GM18870 (cell line): ENCODE results near the gene ZNF385C.

Experiments used
- ATAC-seq: cut with Tn5 transposase; IDR thresholded peaks from one replicate; pipeline ENCODE4 v1.9.1; 2021; ENCODE audit warnings: moderate library complexity; ENCODE audit not compliant: unreplicated experiment

ZNF385C gene

DNA sequence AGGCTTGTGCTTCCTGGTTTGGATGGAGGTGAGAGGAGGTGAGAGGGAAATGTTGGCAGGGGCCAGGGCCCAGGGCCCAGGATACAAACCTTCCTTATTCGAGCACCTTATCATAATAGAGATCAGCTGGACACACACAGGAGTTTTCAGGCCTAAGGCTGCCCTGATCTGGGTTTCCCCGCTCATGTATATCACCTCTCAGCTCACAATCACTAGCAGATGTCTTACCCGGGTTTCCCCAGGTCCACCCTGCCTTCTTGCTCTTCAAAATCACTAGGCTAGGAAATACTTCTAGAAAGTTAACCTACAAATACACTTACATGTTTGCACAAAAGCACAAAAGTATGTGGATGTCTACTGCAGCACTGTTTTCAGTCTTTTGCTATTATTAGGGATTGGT, 28.6 kb upstream of the ZNF385C start:
- ATAC-seq = no peak

GRCh38 chr17:42125565-42125964, 27.3 kb upstream of the ZNF385C start:
- no peak for ATAC-seq

DNA sequence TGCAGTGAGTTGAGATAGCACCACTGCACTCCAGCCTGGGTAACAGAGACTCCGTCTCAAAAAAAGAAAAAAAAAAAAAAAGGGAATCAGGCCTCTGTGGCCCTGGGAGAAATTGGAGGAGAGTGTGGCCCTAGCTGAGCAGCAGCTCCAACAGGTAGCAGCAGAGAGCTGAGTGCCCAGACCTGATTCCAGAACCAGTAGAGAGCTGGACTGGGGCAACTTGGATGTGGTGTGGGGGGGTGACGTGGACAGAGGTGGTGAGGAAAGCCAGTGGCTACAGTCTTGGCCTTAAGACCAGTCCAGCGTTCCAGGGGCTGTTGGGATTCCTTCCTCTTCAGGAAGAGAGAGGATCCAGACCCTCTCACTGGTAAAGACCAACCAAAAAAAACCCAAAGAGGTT, 26.0 kb upstream of the ZNF385C start:
- no peak for ATAC-seq

GRCh38 chr17:42122371-42123303, 24.4 kb upstream of the ZNF385C start, which contains the start of gene HSPB9:
HSPB9 (plus strand) TSS chr17:42122804; CDS start chr17:42122851, 47 bp downstream.
- no peak for ATAC-seq

DNA sequence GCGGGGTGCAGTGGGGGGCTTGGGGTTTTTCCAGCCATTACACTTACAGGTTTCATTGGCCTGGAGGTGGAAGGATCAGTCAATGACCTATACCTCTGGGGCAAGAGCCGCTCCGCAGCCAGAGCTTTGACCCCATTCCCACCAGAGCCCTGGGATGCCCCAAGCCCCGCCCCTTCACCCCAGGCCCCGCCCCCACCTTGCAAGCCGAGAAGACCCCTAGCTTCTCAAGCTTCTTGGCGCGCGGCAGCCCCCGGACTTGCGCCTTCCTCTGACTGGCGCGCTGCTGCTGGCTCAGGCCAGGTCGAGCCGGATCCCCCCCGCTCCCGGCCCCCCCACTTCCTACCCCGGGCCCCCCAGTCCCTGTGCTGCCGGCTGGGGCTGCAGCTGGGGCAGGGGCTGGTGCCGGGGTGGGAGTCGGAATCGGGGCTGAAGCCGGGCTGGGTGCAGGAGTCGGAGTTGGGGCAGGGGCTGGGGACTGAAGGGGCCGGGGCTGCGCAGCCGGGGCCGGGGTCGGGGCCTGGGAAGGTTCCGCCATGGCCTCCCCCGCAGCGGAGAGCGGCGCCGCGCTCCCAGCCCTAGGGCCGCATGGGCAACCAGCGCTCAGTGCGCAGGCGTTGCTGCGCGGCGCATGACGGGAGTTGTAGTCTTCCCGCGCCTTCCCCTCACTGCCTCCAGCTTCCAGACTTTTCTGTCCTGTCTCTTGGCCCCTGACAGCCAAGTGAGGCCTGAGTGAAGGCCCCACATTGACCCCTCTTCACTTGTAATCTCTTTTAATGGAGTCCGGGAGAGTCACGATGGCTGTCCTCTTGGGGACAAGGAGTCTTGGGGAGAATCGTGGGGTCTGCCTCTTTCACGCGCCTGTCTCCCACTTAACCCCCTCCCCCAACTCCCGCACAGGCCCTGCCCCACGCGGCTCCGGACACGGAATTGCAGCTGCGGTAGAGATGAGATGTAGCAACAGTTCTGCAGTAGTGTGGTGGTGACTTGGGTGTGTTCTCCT, 22.8 kb upstream of the ZNF385C start, which contains the start of gene KAT2A:
Gene KAT2A, minus strand, starts transcription at position 598 of the 1,000 bp plus-strand sequence. Its CDS starts 63 bp downstream, at position 535.
- no peak for ATAC-seq

DNA sequence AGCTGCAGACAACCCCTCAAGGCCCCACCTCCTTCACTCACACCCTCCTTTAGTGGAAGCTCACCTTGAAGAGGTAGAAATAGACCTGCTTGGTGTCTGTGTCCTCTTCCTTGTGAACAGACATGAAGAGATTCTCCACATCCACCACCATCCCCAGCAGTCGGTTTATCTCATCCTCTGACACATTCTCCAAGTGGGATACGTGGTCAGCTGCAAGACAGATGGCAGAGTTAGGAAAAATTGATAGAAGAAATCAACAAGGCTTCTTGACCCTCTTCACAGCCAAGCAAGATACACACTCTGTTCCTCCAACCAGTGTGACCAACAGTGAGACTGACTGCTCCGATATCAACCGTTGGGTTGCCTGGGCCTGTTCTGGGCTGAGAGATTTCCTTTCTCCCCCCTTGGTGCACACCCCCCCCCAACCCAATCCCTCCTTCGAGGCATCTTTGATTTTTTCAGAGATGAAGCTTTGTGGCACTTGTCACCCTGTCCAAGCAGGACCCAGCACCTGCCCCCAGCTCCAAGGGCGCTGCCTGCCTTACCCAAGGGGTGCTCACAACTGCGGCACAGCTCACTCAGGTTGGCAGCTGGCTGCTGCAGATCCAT, 22.0 kb upstream of the ZNF385C start:
- no peak for ATAC-seq

DNA sequence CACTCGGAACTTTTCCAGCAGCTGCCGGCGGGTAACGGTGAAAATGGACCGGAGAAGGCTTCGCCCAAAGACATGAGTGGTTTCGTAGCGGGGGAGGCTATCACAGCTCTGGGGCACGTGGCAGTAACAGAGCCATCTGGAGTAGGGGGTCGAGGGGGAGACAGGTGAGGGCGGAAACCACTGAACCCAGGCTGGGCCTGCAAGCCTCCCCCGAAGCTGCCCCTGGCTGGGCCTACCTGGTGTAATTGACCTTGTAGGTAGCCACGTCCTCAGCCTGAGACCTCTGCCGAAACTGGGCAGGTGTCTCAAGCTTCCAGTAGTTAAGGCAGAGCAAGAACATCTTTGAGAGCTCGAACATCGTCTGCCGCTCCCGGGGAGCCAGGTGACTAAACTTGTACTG, 21.0 kb upstream of the ZNF385C start:
- ATAC-seq = no peak

- ATAC-seq = no peak
These were observed 20.3 kb upstream of the ZNF385C start for GRCh38 chr17:42118545-42118944.

- no peak for ATAC-seq
These were observed 19.8 kb upstream of the ZNF385C start for GRCh38 chr17:42118126-42118510.

DNA sequence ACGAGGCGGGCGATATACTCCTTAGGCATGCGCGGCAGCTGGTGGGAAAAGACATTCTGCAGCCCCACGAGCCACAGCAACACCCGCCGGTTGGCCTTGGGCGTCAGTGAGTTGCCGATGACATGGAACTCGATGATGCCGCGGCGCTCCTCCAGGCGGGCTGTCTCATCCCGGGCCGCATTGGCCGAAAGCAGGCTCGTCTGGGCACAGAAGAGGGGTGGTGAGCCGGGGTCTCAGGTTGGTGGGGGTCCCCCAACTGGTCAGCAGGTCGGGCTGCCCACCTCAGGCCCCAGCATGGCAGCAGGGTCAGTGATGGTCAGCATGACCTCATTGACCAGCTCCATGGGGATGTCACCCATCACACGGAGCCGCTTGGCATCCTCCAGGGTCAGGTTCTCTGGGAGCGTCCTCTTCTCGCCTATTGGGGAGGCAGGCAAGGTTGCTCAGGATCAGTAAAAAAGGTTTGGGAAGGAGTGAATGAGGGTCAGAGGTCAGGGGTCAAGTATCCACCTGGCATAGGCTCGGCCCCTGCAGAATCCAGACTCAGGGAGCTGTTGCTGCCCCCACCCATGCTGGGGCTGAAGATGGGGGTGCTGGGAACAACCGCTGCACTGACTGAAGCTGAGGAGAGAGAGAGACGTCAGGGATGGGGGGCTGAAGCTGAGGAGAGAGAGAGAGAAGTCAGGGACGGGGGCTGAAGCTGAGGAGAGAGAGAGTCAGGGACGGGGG, 19.3 kb upstream of the ZNF385C start:
- no peak for ATAC-seq

DNA sequence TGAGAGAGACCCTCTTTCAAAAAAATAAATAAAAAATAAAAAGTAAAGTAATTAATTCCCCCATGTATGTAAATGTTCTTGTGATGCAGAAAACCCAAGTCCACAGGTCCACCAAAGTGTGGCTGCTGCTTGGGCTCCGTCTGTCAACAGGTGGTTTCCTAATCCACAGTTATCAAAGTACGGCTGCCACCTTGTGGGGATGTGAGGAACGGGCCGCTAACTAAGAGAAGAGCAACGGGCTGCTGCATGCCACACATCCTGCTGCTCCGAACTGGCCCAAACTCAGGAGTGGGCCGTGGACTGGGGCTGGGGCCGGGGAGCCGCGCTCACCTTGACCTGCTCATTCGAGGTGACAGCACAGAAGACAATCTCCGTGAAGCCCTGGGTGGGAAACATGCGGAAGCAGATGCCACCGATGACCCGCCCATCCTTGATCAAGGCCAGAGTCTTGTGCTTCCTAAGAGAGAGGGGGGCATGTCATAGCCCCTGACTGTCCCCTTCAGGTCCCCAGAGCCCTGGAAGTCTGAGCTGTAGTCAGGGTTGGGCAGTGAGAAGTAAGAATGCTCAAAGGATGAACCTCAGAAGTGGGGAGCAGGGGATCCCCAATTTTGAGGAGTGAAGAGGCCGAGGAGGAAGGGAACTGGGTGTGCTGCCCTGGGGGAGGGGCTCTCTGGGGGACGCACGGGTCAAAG, 18.6 kb upstream of the ZNF385C start:
- ATAC-seq = no peak

DNA sequence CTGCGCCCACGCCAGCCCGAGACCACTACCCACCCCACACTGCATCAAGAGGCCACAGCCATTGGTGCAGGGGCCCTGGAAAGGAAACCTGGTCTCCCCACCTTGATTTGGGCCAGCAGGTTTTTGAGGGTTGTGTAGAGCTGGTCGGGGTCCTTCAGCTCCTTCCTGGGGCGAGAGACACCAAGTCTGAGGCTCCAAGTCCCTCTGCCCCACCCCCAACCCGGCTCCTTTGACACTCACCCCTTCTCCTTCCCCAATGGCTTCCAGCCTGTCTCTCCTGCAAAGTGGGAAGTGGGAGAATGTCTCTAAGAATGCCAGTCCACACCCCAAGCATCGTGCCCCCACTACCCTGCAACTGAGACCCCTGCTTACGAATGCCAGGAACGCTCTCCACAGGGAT, 15.8 kb upstream of the ZNF385C start:
- ATAC-seq = no peak

DNA sequence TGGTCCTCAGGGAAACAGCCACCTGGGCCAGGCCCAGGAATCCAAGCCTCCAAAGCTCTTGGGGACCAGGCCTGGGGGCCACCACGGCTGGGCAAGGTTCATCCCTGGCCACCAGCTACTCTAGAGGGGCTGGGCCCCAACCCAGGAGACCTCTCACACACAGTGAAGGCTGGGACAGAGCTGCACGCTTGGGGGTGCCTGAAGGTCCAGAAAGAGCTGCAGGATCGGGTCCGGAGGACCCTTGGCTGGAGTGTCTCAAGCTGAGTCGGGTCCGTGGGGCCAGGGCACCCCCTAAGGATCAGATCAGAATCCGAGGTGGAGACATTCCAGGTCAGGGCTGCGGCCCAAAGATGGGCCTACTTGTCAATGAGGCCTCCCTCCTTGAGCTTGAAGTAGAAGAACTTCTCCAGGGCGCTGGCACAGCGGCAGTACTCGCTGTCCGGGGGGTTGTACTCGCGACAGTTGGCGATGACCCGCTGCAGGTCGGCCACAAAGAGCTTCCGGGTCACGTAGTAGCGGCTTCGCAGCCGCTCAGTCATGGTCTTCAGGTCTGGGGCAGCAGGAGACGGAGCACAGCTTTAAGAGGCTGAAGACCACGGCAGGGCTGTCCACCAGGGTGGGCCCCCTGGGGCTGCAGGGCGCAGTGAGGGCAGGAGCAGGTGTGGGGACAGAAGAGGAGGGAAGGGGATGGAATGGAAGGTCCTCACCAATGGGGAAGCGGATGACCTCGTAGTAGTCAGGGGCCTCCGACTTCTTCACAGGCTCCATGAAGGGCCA, 15.2 kb upstream of the ZNF385C start:
- no peak for ATAC-seq

GRCh38 chr17:42112552-42113176, 14.4 kb upstream of the ZNF385C start, which contains the start of gene DHX58:
DHX58 (minus strand) TSS chr17:42112714; CDS start chr17:42111892, 822 bp downstream.
- peak; percentile 52 for ATAC-seq

- no peak for ATAC-seq
These were observed 13.7 kb upstream of the ZNF385C start for GRCh38 chr17:42111871-42112551.

DNA sequence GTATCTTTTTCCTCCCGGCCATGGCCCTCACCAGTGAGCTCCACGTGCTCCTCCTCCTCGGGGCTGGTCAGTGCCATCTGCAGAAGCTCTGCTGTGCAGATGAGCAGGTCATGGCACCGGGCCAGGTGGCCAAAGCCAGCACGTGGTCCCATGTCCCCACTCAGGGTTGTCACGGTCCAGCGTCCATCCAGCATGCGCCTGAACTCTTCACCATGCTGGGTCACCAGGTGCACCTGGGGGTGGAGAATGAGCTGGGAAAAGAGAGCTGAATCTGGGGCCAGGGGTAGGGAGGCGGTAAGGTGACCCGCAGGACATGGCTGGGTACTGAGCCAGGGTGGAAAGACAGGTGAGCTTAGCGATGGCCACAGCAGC, 13.0 kb upstream of the ZNF385C start:
- no peak for ATAC-seq

DNA sequence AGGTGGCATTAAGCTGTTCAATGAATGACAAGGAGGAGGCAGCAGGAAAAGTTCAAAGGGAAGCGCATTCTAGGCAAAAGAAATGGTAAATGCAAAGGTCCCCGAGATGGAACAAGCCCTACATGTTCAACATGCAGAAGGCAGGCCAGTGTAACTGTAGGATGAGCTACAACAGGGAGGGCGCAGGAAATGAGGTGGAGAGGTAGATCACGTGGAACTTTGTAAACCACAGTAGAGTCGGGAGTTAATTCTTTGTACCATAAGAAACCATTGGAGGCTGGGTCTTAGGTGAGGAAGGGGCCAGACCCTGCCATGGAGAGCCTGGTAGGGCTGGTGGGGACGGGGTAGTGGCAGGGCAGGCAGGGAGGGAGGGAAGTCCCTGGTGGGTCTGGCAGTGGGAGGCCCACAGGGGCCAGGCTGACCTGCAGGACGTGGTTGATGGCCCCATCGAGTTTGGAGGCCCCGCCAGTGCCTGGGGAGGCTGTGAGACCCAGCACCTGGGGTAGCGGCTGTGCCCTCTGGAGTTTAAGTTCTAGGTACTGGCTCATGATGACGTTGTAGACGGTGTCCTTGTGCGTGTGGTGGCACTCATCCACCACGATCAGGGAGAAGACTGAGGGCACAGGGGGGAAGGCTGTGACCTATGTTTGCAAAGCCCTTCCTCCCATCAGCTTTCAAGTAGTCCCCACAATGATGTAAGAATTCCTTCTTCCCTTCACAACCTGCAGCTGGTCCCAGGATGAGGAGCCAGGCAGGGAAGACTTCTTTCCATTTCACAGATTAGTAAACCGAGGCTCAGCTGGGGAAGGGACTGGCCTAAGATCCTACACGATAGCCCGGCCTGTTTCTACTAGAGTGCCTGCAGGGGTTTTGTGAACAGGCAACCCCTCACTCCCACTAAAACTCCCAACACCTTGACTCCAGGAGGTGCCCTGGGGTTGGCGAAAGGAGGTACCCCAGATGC, 12.3 kb upstream of the ZNF385C start:
- ATAC-seq = no peak
